HG03025 (cell line): ENCODE data around the gene RHOD.
A peak's percentile ranks its signal among the peaks of the same experiment; 100 is the strongest.

ENCODE experiments used
- ATAC-seq: cut with Tn5 transposase; IDR thresholded peaks from one replicate; pipeline ENCODE4 v1.9.1; 2021; ENCODE audit warnings: mild to moderate bottlenecking, moderate library complexity; ENCODE audit not compliant: unreplicated experiment, low FRiP score

The RHOD gene

DNA sequence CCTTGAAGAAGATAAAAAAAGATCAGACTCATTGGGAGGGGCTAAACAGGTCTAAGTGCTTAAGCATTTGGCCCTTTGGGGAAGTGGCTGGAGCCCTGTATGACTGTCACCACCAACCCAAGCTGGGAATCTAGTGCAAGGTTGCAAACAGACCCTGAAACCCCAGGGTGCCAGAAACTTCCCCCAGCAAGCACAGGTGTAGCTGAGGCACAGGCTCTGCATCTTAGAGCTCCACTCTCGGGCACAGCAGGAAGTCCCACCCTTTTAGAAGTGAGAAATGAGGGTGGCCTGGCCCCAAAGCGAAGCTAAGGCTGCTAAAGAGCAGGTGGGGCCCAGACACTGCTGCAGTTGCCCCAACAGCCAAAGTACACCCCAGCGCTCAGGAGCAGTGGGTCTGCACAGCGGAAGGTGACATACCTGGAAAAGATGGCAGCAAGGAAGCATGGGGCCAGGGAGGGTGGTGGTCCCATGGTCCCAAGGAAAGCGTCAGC lies 56.6 kb downstream of the RHOD start:
- ATAC-seq, result peak; percentile 65

DNA sequence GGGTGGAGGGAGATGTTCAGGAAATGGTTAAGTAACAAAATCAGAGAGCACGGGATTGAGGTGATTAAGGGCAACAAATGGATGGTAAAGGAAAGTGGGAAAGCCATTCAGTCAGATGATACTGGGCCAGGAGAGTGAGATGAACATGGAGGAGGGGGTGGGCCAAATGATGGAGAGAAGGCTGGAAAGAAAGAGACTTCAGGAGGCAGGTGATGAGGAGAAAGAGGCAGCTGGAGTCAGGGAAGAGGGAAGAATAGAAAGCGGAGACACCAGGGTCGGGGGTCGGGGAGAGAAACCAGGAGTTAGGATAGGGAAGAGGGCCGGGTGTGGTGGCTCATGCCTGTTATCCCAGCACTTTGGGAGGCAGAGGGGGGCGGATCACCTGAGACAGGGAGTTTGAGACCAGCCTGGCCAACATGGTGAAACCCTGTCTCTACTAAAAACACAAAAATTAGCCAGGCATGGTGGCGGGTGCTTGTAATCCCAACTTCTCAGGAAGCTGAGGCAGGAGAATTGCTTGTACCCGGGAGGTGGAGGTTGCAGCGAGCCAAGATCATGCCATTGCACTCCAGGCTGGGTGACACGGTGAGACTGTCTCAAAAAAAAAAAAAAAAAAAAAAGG lies 57.7 kb downstream of the RHOD start:
- no peak for ATAC-seq

DNA sequence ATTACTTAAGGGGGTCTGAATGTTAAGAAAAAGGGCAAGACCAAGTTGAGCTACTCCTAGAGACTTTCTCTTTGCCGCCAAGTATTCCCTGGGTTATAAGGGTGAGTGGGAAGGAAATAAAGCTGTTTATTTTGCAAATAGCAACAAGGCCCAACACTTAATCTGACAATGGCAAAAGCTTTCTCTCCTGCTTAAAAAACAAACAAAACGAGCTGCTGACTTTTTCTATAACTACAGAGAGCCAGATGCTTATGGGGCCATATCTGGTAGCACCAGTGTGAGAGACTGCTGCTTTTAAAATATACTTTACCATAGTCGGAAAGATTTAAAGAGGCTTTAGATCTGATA lies 60.1 kb downstream of the RHOD start:
- no peak for ATAC-seq

DNA sequence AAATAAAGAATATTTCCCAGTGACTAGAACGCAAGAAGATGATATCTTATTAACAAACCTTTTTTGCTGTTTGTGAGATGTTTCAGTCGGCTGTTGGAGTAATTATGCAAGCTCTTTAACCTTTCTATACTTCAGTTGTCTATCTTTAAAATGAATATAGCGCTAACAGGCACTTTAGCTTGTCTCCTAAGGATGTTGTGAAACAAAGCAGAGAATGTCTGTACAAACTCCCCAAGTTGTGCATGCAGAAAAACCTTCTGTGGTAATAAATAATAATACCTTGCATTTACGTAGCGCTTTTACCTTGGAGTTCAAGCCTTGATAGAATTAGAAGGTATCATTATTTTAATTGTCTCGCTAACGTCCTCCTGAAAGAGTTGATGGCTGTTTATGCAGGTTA lies 60.5 kb downstream of the RHOD start:
- ATAC-seq, result no peak

DNA sequence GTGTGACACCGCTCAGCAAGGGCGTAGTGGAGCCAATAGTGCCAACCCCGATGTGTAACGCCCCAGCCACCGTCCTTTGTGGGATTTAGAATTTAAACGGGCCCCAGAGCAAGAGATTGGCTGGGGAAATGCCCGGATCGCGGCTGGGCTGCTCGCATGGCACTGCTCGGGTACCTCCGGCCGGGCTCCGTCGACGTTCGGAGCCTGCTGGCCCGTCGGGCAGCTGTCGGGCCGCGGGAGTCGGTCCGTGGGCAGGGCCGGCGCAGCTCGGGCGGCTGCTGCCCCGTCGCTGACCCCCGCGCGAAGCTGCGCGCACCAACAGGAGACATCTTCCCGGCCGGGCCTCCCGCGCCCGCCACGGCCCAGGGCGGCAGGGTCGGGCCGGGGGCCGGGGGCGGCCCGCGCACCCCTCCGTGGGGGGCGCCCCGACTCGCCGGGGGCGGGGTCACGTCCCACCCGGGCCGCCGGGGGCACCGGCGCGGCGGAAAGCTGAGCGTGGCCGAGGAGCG lies 61.1 kb downstream of the RHOD start:
- peak; percentile 2 for ATAC-seq

DNA sequence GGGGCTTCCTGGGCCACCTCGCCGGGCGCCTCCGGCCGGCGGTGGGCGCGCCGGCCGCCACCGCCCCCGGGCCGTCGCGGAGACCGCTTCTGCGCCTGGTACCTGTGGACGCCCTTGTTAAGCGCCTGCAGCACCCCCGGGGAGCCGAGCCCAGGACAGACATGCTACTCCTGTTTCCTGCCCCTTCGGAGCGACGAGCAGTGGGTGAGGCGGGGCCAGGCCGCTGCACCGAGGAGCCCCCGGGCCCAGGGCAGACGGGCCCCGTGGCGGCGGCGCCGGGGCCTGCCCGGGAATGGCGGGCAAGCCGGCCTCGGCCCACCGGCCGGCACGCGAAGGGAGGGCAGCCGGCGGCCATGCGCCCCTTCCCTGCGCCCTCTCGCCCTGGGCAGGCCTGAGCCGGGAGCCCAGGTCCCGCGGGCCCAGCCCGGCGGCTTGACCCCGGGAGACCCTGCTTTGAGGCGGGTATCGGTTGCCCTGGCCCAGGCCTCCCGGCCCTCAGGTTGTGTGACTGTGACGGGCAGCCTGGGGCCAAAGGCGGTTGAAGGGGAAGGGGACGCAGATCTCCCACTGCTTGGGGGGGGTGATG lies 61.6 kb downstream of the RHOD start:
- ATAC-seq, result peak; percentile 22

DNA sequence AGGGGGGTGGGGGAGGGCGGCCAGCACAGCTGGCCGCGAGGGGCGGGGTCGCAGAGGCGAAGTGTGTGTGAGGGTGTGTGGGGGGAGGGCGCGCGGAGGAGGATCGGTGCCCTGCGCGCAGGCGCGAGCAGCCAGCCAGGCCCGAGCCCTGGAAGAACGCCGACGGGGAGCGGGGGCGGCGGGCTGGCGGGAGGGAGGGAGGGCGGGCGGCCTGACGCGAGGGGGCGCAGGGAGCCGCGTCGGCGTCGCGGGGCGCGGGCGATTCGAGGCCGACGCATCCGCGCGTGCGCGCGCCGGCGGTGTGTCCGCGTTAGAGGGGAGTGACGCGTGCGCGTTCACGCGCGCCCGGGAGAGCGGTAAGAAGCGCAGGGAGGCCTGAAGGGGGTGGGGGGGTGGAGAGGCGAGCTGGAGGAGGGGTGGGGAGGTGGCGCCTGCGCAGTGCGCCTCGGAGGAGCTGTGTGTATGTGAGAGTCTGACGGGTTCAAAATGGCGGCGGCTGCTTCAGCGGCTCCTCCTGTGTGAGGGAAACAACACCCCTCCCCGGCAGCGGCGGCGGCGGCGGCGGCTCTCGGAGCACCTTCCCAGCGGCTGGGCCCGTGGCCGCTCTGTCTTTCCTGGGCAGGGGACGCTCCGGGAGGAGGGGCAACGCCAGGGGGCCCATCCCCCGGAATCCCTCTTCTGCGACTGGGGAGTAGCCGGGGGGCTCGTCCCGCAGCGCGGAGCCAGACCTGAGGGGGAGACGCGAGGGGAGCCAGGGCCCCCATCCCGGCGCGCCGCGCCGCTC lies 62.3 kb downstream of the RHOD start, which contains the start of gene KDM2A:
Gene KDM2A (plus strand): TSS at position 463 of the 784 bp plus-strand sequence. CDS start 2,054 bp downstream, outside the sequence.
- peak; percentile 54 for ATAC-seq

DNA sequence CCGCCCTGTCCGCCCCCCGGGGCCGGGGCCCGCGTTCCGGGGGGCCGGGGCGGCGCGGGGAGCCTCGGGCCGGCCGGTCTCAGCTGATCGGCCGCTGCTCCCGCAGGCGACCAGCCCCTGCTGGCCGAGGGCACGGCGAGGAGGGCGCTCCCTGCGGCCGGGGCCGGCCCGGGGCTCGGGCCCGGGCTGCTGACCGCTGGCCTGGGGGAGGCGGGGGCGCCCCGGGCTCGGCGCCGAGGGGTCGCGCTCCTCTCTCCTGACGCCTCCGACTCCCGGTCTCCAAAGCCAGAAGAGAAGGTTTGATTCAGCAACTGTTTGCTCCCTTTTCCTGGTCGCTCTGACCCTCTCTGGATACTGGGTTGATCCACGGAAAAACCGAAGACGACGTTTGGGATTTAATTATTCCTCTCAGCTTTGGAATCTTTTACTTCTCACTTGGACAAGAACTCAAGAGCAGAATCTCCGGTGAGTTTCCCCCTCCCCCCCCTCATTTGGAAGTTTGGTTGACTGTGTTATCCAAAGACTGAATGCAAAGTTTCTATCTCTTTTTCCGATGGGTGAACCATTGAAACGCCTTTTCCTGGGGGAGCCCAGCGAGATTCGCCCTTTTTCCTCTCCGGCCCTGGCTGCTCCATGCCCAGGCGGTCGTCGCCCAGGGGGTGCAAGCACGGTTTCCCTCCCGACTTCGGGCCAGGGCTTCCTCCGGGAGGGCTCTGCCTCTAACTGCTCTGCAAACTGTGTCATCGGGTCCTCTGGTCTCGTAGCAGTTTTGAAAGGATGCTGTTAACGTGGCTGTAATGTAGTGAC lies 63.1 kb downstream of the RHOD start:
- peak; percentile 18 for ATAC-seq

DNA sequence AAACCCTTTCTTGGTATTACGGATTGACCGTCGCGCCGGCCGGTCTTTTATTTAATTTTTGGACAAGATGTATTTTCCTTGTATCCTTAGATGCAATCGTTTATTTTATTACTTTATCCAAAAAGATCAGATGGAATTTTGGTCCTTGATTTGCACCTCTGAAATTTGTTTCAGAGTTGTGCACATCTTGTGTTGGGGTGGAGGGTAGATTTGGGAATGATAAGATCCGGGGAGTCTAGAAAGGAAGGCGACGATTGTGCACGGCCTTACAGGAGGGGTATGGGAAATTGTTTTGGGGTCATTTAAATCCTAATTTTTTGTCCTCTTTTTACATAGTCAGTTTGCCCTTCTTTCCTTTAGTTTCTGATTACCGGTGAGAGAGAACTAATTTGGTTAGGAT lies 63.8 kb downstream of the RHOD start:
- ATAC-seq, result no peak

DNA sequence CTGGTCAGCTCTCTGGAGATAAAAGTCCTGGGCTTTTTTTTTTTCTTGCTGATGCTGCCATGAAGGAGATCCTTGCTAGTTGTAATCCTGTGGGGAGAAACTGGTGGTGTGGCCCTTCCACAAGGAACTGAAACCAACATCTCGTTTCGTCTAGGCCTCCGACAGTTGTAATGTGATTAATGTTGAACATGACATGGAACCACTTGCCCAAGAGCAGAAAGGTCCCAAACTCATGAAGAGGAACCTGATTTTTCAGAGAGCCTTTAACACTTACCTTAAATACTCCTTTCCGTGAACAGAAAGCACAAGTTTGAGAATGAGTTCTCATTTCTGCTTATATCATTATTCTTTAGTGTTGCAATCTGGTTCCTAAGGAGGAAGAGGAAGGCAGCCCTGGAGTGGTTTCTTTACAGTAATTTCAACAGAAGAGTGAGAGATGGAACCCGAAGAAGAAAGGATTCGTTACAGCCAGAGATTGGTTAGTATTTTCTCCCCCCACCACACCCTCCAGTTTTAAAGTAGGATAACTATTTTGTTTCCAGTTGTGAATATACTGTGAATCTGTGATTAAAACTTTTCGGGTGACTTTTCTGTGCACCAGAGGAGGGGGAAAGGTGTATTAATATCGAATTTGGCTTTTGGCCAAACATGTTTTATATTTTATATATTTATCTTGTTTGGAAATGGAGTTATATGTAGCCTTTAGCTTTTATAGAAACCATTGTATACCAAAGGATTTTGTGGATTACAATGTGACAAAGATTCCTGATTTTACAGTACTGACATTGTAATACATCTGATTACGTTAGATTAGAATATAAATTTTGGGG lies 64.4 kb downstream of the RHOD start:
- ATAC-seq, result no peak
